HEK293 (cell line): ENCODE results near the gene CD46.

Source experiments
- CTCF ChIA-PET: fragments of 350-600 bp; formaldehyde crosslinking; extraction: SDS; loops from one replicate; lab custom pipeline; 2021; ENCODE audit warnings: antibody characterized with exemption; lab: Yijun Ruan, JAX
- POLR2A ChIA-PET: fragments of 300-600 bp; formaldehyde crosslinking; extraction: SDS; loops from one replicate; lab custom pipeline; 2020; ENCODE audit warnings: antibody characterized with exemption, inconsistent platforms; lab: Yijun Ruan, JAX
- H3K27ac ChIP-seq: fragments of 200-500 bp; sonication (Bioruptor generic); 2 replicates; pipeline ENCODE4 v1.5.1; 2014; ENCODE audit warnings: low read depth, low read length, control low read depth, inconsistent platforms; ENCODE audit errors: extremely low read depth
- H3K36me3 ChIP-seq, 2 experiments: fragments of 200-500 bp in 1 of 2; sonication (Bioruptor generic) in 1 of 2; 1 replicate in 1 of 2; 2 replicates in 1 of 2; pipeline ENCODE4 v1.5.1; 2014 to 2017; ENCODE audit warnings: inconsistent platforms in 2 of 2, low read length in 2 of 2; ENCODE audit not compliant: control insufficient read depth in 2 of 2, insufficient read depth in 1 of 2
- H3K4me1 ChIP-seq: fragments of 200-500 bp; sonication (Bioruptor generic); 2 replicates; pipeline ENCODE4 v1.5.1; 2014; ENCODE audit warnings: mild to moderate bottlenecking, low read length, inconsistent platforms; ENCODE audit not compliant: control insufficient read depth, insufficient read depth
- H3K4me3 ChIP-seq: 2 replicates; pipeline ENCODE4 v1.5.1; 2011; ENCODE audit warnings: low read depth, mild to moderate bottlenecking, control low read depth, low read length, moderate library complexity
- H3K9me3 ChIP-seq: fragments of 200-500 bp; sonication (Bioruptor generic); 2 replicates; pipeline ENCODE4 v1.5.1; 2014; ENCODE audit warnings: low read depth, low read length, inconsistent platforms; ENCODE audit not compliant: control insufficient read depth, insufficient read depth
- ELK4 ChIP-seq: IDR thresholded peaks from 2 replicates; pipeline ENCODE4 v1.6.1; 2011; ENCODE audit warnings: mild to moderate bottlenecking, low read depth, low read length, borderline replicate concordance
- HOXA7 ChIP-seq: sonication (generic); formaldehyde crosslinking; IDR thresholded peaks from 2 replicates; pipeline ENCODE4 v1.8.1; 2022; ENCODE audit warnings: missing genetic modification reagents, borderline replicate concordance
- HOXD13 ChIP-seq: sonication (generic); formaldehyde crosslinking; IDR thresholded peaks from 2 replicates; pipeline ENCODE4 v1.8.0; 2022; ENCODE audit warnings: missing genetic modification reagents, borderline replicate concordance
- ZNF155 ChIP-seq: fragments of 450-650 bp; formaldehyde crosslinking; IDR thresholded peaks from 2 replicates; pipeline ENCODE4 v1.5.1; 2016; ENCODE audit warnings: missing biosample characterization, missing genetic modification characterization
- ZNF184 ChIP-seq: fragments of 450-650 bp; IDR thresholded peaks from 2 replicates; pipeline ENCODE4 v1.5.1; 2018; ENCODE audit warnings: missing biosample characterization, mild to moderate bottlenecking, missing genetic modification characterization
- ZNF221 ChIP-seq: fragments of 450-650 bp; formaldehyde crosslinking; IDR thresholded peaks from 2 replicates; pipeline ENCODE4 v1.5.1; 2017; ENCODE audit warnings: missing biosample characterization, missing genetic modification characterization, borderline replicate concordance
- ZNF223 ChIP-seq: fragments of 450-650 bp; formaldehyde crosslinking; IDR thresholded peaks from 2 replicates; pipeline ENCODE4 v1.5.1; 2016; ENCODE audit warnings: missing biosample characterization, missing genetic modification characterization
- ZNF274 ChIP-seq, 2 experiments: fragments of 200-500 bp in 1 of 2; fragments of 450-650 bp in 1 of 2; sonication (Bioruptor generic) in 1 of 2; formaldehyde crosslinking in 1 of 2; IDR thresholded peaks; 2 replicates each; pipeline versions ENCODE4 v1.5.1 to v1.6.1; 2014 to 2016; ENCODE audit warnings: borderline replicate concordance in 1 of 2, inconsistent platforms in 1 of 2, low read length in 1 of 2, missing biosample characterization in 1 of 2, missing genetic modification characterization in 1 of 2
- ZNF302 ChIP-seq: fragments of 450-650 bp; formaldehyde crosslinking; IDR thresholded peaks from 2 replicates; pipeline ENCODE4 v1.5.1; 2016; ENCODE audit warnings: missing biosample characterization, missing genetic modification characterization, low read depth
- ZNF629 ChIP-seq: fragments of 450-650 bp; formaldehyde crosslinking; IDR thresholded peaks from 2 replicates; pipeline ENCODE4 v1.5.1; 2017; ENCODE audit warnings: missing biosample characterization, missing genetic modification characterization
- ZNF76 ChIP-seq: fragments of 450-650 bp; formaldehyde crosslinking; IDR thresholded peaks from 2 replicates; pipeline ENCODE4; 2016; ENCODE audit warnings: low read depth, missing biosample characterization, missing genetic modification characterization, borderline replicate concordance
- ZNF785 ChIP-seq: fragments of 450-650 bp; formaldehyde crosslinking; IDR thresholded peaks from 2 replicates; pipeline ENCODE4 v1.5.1; 2016; ENCODE audit warnings: missing biosample characterization, missing genetic modification characterization
- TF ChIP-seq, protein P1 (sequence below): fragments of 450-650 bp; formaldehyde crosslinking; IDR thresholded peaks from 2 replicates; pipeline ENCODE4 v1.5.1; 2016; ENCODE audit warnings: missing biosample characterization, missing genetic modification characterization
- TF ChIP-seq, protein P2 (sequence below): fragments of 450-650 bp; formaldehyde crosslinking; IDR thresholded peaks from 2 replicates; pipeline ENCODE4 v1.5.1; 2016; ENCODE audit warnings: missing biosample characterization, missing genetic modification characterization
- TF ChIP-seq, protein P3 (sequence below): fragments of 450-650 bp; formaldehyde crosslinking; IDR thresholded peaks from 2 replicates; pipeline ENCODE4 v1.5.1; 2016; ENCODE audit warnings: missing biosample characterization, missing genetic modification characterization, low read depth

CD46 gene

DNA sequence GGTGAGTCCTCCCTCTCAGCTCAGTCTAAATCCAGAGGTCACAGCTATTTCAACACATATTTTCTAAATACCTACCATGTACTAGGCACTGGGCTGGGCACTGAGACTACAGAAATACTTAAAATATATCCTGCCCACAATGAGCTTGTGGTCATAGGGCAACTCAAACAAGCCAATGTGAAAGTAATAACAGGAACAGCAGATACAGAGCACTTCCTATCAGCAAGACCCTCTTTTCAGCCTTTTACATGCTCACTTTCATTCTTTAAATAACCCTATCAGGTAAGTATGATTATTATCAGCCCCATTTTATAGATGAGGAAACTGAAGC lies 87.2 kb downstream of the CD46 start:
- H3K36me3 ChIP-seq, result peaks cover 0 to 28% of the 10 kb centered on the region in 2 experiments; a peak in 1 of 3 replicates
- H3K4me1 ChIP-seq, result no peaks in the 10 kb centered on the region
- no peak overlapping the region for H3K4me3 ChIP-seq
- no peaks in the 10 kb centered on the region for H3K9me3 ChIP-seq
- TF ChIP-seq, protein P1, sequence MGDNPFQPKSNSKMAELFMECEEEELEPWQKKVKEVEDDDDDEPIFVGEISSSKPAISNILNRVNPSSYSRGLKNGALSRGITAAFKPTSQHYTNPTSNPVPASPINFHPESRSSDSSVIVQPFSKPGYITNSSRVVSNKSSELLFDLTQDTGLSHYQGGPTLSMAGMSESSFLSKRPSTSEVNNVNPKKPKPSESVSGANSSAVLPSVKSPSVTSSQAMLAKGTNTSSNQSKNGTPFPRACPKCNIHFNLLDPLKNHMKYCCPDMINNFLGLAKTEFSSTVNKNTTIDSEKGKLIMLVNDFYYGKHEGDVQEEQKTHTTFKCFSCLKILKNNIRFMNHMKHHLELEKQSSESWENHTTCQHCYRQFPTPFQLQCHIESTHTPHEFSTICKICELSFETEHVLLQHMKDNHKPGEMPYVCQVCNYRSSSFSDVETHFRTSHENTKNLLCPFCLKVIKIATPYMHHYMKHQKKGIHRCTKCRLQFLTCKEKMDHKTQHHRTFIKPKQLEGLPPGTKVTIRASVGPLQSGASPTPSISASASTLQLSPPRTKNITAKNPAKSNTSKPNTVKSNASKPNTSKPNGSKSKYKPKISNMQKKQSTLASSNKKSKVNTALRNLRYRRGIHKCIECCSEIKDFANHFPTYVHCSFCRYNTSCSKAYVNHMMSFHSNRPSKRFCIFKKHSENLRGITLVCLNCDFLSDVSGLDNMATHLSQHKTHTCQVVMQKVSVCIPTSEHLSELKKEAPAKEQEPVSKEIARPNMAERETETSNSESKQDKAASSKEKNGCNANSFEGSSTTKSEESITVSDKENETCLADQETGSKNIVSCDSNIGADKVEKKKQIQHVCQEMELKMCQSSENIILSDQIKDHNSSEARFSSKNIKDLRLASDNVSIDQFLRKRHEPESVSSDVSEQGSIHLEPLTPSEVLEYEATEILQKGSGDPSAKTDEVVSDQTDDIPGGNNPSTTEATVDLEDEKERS (tag by site-specific recombination), result no peak
- TF ChIP-seq ZNF785 (tag by site-specific recombination) (no peak), ZNF155 (tag by site-specific recombination) (no peak), HOXA7 (CRISPR knock-in tag) (no peak), ZNF629 (tag by site-specific recombination) (no peak), ZNF274 (IDR thresholded peaks at IDR 0.05; ENCODE audit: low read length) (no peak), ZNF274 (tag by site-specific recombination; IDR thresholded peaks at IDR 0.05; ENCODE audit: borderline replicate concordance) (no peak), ZNF302 (tag by site-specific recombination) (no peak), ZNF184 (tag by site-specific recombination) (no peak), ELK4 (no peak), HOXD13 (CRISPR knock-in tag) (no peak)
- POLR2A ChIA-PET, result no interaction called here
- CTCF ChIA-PET, result interaction anchor here (0.7 to 1.0 kb wide), 2 partner anchors 9 to 46 kb away, joined by 3 to 4 read pairs; no protein-coding TSS in a partner anchor
- no peak overlapping the region for H3K27ac ChIP-seq

DNA sequence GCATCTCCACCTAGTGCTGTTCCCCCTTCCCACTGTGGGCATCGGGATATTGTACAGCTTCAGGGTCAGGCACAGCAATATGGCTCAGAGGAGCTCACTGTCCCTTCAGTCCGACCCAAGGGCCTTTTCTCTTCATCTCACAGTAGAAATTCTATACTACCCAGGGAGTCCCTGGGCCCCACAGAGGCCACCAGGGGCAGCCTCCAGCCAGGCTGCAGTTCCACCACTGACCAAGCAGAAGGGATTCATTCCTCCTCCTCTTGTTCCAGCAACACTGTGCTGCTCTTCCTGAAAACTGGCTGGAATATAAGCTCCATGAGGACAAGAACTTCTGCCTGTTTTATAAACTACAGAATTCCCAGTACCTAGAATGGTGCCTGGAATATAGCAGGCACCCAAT lies 88.5 kb downstream of the CD46 start:
- POLR2A ChIA-PET, result no interaction called here
- Histone ChIP-seq H3K9me3 (no peaks in the 10 kb centered on the region), H3K4me1 (no peaks in the 10 kb centered on the region), H3K4me3 (no peak overlapping the region)
- TF ChIP-seq, protein P2, sequence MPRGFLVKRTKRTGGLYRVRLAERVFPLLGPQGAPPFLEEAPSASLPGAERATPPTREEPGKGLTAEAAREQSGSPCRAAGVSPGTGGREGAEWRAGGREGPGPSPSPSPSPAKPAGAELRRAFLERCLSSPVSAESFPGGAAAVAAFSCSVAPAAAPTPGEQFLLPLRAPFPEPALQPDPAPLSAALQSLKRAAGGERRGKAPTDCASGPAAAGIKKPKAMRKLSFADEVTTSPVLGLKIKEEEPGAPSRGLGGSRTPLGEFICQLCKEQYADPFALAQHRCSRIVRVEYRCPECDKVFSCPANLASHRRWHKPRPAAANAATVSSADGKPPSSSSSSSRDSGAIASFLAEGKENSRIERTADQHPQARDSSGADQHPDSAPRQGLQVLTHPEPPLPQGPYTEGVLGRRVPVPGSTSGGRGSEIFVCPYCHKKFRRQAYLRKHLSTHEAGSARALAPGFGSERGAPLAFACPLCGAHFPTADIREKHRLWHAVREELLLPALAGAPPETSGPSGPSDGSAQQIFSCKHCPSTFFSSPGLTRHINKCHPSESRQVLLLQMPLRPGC (tag by site-specific recombination), result no peak
- no peak for TF ChIP-seq ZNF76 (tag by site-specific recombination)
- TF ChIP-seq, protein P3, sequence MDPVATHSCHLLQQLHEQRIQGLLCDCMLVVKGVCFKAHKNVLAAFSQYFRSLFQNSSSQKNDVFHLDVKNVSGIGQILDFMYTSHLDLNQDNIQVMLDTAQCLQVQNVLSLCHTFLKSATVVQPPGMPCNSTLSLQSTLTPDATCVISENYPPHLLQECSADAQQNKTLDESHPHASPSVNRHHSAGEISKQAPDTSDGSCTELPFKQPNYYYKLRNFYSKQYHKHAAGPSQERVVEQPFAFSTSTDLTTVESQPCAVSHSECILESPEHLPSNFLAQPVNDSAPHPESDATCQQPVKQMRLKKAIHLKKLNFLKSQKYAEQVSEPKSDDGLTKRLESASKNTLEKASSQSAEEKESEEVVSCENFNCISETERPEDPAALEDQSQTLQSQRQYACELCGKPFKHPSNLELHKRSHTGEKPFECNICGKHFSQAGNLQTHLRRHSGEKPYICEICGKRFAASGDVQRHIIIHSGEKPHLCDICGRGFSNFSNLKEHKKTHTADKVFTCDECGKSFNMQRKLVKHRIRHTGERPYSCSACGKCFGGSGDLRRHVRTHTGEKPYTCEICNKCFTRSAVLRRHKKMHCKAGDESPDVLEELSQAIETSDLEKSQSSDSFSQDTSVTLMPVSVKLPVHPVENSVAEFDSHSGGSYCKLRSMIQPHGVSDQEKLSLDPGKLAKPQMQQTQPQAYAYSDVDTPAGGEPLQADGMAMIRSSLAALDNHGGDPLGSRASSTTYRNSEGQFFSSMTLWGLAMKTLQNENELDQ (tag by site-specific recombination), result no peak
- no peak for TF ChIP-seq ZNF223 (tag by site-specific recombination)
- TF ChIP-seq ZNF221 (tag by site-specific recombination), result no peak
- TF ChIP-seq, all 188 proteins: peak for 0
- H3K36me3 ChIP-seq, result peaks cover 0 to 19% of the 10 kb centered on the region in 2 experiments; a peak in 1 of 3 replicates
- CTCF ChIA-PET, result interaction anchor here (0.5 to 3.8 kb wide), 6 partner anchors 12 to 1619 kb away, joined by 3 to 13 read pairs (median 3); no protein-coding TSS in a partner anchor
- no peak overlapping the region for H3K27ac ChIP-seq
